Cardiac muscle cell (in vitro differentiated cells and primary cell): ENCODE results near the gene RFXANK. TPM values are rescaled to one million over a fixed set of nuclear protein-coding genes. Genes with fewer than 3 reads are reported as not detected.

Source experiments
- DNase-seq, 2 donors: peaks; one replicate each; pipeline versions ENCODE4 v3.0.0 to v3.0.0-alpha.2; 2010 to 2017; ENCODE audit warnings: low read depth in 1 of 2, low spot score in 1 of 2
- H3K27ac ChIP-seq: fragments of 200-600 bp; sonication (generic); 2 replicates; pipeline ENCODE4 v1.5.1; 2016
- H3K27me3 ChIP-seq: fragments of 200-600 bp; sonication (generic); 2 replicates; pipeline ENCODE4 v1.6.0; 2016; ENCODE audit warnings: control low read depth
- H3K36me3 ChIP-seq: fragments of 200-600 bp; sonication (generic); 2 replicates; pipeline ENCODE4 v1.5.1; 2016; ENCODE audit warnings: control low read depth
- H3K4me1 ChIP-seq: fragments of 200-600 bp; sonication (generic); 2 replicates; pipeline ENCODE4 v1.8.1; 2017; ENCODE audit warnings: low read depth, mild to moderate bottlenecking, mixed run types
- H3K4me3 ChIP-seq: fragments of 200-600 bp; sonication (generic); 2 replicates; pipeline ENCODE4 v1.5.1; 2016; ENCODE audit warnings: mild to moderate bottlenecking
- H3K9me3 ChIP-seq: fragments of 200-600 bp; sonication (generic); 2 replicates; pipeline ENCODE4 v1.5.1; 2017; ENCODE audit warnings: low read depth, mild to moderate bottlenecking, control low read depth
- polyA plus RNA-seq: library from polyadenylated mRNA; unstranded; fragments of >200 nt; fragmentation: Nextera tagmentation; extraction: Ambion mirVana; gene quantifications from 2 replicates; pipeline ENCODE4 v1.2.1, GENCODE V29; 2016
- total RNA-seq: library from RNA; depleted of rRNA; stranded (reverse); fragments of >200 nt; gene quantifications from 2 replicates; pipeline ENCODE4 v1.2.3, GENCODE V29; 2016
- TF ChIP-seq, protein P1 (sequence below): IDR thresholded peaks from 2 replicates; pipeline ENCODE4 v1.5.1; 2012; ENCODE audit warnings: low read depth, mild to moderate bottlenecking, low read length

RFXANK gene
- total and polyA plus RNA-seq, 2 experiments from 2014 or later = 88.8 to 156 TPM

DNA sequence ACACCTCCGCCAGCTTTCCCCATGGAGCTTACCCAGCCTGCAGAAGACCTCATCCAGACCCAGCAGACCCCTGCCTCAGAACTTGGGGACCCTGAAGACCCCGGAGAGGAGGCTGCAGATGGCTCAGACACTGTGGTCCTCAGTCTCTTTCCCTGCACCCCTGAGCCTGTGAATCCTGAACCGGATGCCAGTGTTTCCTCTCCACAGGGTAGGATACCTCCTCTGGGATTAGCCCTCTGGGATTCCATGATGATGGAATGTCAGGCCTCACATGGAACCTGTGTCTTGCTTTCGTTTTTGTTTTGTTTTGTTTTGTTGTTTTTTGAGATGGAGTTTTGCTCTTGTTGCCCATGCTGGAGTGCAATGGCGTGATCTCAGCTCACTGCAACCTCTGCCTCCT, 1.9 kb downstream of the RFXANK start:
- no peak overlapping the region for H3K4me3 ChIP-seq
- TF ChIP-seq, protein P1, sequence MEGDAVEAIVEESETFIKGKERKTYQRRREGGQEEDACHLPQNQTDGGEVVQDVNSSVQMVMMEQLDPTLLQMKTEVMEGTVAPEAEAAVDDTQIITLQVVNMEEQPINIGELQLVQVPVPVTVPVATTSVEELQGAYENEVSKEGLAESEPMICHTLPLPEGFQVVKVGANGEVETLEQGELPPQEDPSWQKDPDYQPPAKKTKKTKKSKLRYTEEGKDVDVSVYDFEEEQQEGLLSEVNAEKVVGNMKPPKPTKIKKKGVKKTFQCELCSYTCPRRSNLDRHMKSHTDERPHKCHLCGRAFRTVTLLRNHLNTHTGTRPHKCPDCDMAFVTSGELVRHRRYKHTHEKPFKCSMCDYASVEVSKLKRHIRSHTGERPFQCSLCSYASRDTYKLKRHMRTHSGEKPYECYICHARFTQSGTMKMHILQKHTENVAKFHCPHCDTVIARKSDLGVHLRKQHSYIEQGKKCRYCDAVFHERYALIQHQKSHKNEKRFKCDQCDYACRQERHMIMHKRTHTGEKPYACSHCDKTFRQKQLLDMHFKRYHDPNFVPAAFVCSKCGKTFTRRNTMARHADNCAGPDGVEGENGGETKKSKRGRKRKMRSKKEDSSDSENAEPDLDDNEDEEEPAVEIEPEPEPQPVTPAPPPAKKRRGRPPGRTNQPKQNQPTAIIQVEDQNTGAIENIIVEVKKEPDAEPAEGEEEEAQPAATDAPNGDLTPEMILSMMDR = no peak
- peaks cover 2% of the 10 kb centered on the region for H3K4me1 ChIP-seq
- DNase-seq = no peak
- H3K27me3 ChIP-seq = no peaks in the 10 kb centered on the region
- H3K36me3 ChIP-seq = peaks cover 5% of the 10 kb centered on the region
- no peak overlapping the region for H3K27ac ChIP-seq
- H3K9me3 ChIP-seq = no peaks in the 10 kb centered on the region

DNA sequence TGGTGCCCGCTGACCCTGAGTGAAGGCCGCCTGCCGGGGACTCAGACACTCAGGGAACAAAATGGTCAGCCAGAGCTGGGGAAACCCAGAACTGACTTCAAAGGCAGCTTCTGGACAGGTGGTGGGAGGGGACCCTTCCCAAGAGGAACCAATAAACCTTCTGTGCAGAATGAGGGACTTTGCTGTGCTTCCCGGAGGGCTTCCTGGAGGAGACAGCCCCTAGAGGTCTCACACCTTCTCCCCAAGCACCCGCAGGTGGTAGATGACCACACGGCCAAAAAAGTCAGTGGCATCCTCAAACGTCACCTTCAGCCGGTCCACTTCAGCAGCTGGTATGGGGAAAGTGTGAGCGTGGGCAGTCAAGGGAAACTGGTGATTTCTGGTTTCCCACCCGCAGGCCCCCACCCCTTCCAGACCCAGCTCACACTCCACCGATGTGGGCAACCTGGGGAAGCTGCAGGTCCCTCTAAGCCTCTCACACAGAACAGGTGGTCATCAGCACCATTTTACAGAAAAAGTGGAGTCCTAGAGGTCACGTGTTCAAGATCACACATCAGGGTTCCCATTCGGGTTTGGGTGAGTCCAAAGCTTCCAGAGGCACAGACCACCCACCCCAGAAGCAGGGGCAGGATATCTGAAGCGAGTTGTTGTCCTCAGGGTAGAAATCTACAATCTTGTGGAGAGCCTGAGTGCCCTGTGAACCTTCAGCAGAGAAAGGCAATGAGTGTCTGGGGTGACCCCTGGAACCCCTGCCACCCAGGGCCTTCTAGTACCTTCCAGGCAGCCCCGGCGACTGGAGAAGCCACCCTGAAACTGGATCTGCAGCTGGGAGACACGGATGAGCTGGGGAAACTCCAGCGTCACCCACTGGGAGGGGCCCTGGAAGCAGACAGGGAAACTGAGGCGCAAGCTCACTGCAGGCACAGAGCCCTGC, 9.9 kb downstream of the RFXANK start:
- Histone ChIP-seq H3K27me3 (no peaks in the 10 kb centered on the region), H3K4me1 (no peaks in the 10 kb centered on the region), H3K36me3 (peaks cover 6% of the 10 kb centered on the region), H3K27ac (no peak overlapping the region), H3K9me3 (no peaks in the 10 kb centered on the region), H3K4me3 (no peak overlapping the region)
- TF ChIP-seq, protein P1 = no peak
- no peak for DNase-seq

DNA sequence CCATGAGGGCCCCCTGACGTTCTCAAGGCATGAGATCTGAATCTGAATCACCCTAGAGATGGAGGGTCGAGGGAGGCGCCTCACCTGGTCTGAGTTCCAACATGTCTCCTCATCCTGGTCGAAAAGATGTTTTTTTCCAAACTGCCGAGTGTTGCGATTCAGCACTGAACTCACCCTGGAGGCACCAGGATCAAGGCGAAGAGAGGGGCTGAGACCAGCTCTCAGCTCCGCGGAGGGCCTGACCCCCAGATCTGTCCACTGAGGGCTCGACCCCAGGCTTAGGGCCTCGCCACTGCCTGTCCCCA, 10.6 kb downstream of the RFXANK start:
- H3K4me3 ChIP-seq = peak overlapping the region; percentile 44
- H3K4me1 ChIP-seq = no peaks in the 10 kb centered on the region
- no peak for DNase-seq
- H3K27me3 ChIP-seq = no peaks in the 10 kb centered on the region
- no peaks in the 10 kb centered on the region for H3K9me3 ChIP-seq
- H3K27ac ChIP-seq = no peak overlapping the region
- TF ChIP-seq, protein P1 = no peak
- peaks cover 4% of the 10 kb centered on the region for H3K36me3 ChIP-seq

DNA sequence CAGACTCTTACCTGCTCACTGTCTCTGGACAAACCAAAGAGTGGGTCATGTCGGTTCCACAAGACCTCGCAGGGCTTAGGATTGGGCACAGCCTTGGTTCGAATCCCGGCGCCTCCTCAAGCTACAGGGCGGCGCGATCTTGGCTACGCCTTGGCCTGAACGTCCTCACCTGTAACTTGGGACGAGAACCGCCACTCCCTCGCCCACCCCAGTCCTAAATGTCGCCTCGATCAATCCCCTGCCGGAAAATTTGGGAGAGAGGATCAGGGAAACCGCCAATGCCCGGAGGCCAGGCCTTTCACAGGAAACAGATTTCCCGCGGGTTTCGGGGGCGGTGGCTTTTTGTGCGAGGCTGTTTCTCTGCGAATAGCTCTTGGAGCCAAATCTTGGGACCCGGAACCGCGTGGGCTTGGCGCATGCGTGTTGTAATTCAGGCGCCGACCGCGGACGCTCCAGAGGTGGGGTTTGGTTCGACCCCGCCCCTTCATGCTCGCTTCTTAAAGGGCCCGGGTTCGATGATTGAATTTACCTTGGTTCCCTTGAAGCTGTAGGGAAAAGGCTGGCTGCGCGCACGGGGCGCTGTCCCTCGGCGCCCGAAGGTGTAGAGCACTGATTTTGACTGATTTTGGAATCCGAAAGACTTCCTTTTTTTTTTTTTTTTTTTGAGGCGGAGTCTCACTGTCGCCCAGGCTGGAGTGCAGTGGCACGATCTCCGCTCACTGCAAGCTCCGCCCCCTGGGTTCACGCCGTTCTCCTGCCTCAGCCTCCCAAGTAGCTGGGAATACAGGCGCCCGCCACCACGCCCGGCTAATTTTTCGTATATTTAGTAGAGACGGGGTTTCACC, 11.2 kb downstream of the RFXANK start, which contains the start of gene NR2C2AP:
TSS of gene NR2C2AP (minus strand) at position 403 of the 845 bp plus-strand sequence. CDS start at position 49, 354 bp downstream.
- H3K9me3 ChIP-seq = no peaks in the 10 kb centered on the region
- peak; percentile 89 to 95 for DNase-seq
- H3K27me3 ChIP-seq = no peaks in the 10 kb centered on the region
- H3K4me3 ChIP-seq = peak within 1 kb of the TSS; percentile 44
- no peak within 1 kb of the TSS for H3K27ac ChIP-seq
- H3K36me3 ChIP-seq = peaks cover 4% of the 10 kb centered on the region
- TF ChIP-seq, protein P1 = no peak
- H3K4me1 ChIP-seq = peaks cover 5% of the 10 kb centered on the region

DNA sequence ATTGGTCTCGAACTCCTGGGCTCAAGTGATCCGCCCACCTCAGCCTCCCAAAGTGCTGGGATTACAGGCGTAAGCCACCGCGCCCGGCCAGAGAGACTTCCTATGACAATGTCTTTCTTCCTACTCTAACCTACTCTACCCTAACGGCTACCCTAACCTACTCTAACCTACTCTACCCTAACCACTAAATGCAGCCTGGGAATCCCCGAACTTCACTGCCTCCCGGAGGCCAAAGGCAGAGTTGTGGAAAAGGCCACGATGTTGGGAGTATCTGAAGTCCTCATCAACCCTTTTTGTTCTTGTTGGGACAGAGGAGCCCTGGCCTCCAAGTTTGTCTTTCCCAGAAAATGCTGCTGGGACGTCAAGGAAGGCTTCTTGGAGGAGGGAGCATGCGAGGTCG, 12.1 kb downstream of the RFXANK start:
- Histone ChIP-seq H3K9me3 (no peaks in the 10 kb centered on the region), H3K27ac (no peak overlapping the region), H3K4me3 (no peak overlapping the region), H3K27me3 (peaks cover under 1% of the 10 kb centered on the region), H3K36me3 (peaks cover 2% of the 10 kb centered on the region), H3K4me1 (peaks cover 8% of the 10 kb centered on the region)
- TF ChIP-seq, protein P1 = no peak
- no peak for DNase-seq
